Chondrocyte (in vitro differentiated cells): Measurements from ENCODE around the gene VSTM5. TPM values are rescaled to one million over a fixed set of nuclear protein-coding genes. Genes with fewer than 3 reads are reported as not detected.

Source experiments
- DNase-seq: peaks from one replicate; pipeline ENCODE4 v3.0.0; 2021; ENCODE audit warnings: mixed read lengths, low spot score
- H3K27ac Mint-ChIP-seq: one replicate; pipeline ENCODE4 v1.8.0; 2021; ENCODE audit warnings: mild to moderate bottlenecking, moderate library complexity, mixed read lengths; ENCODE audit not compliant: unreplicated experiment
- H3K27me3 Mint-ChIP-seq: 2 replicates; pipeline ENCODE4 v1.8.0; 2021; ENCODE audit warnings: low read depth, mixed read lengths
- H3K36me3 Mint-ChIP-seq: 2 replicates; pipeline ENCODE4 v1.8.0; 2021; ENCODE audit warnings: low read depth, mixed read lengths
- H3K4me1 Mint-ChIP-seq: 2 replicates; pipeline ENCODE4 v1.8.0; 2021; ENCODE audit warnings: low read depth, mild to moderate bottlenecking, mixed read lengths
- H3K4me3 Mint-ChIP-seq: one replicate; pipeline ENCODE4 v1.8.0; 2021; ENCODE audit warnings: mild to moderate bottlenecking, moderate library complexity, mixed read lengths; ENCODE audit not compliant: unreplicated experiment
- H3K9me3 Mint-ChIP-seq: 2 replicates; pipeline ENCODE4 v1.8.0; 2021; ENCODE audit warnings: low read depth, mixed read lengths
- total RNA-seq: library from RNA; stranded (reverse); gene quantifications from 3 replicates; pipeline ENCODE4 v1.2.1, GENCODE V29; 2021
- TF ChIP-seq, protein P1 (sequence below): fragments of 200-600 bp; sonication (generic); IDR thresholded peaks from 2 replicates; pipeline ENCODE4 v1.5.0; 2021; ENCODE audit warnings: antibody characterized with exemption, mild to moderate bottlenecking, moderate library complexity

VSTM5 gene
- total RNA-seq, 1 donor from 2014 or later = not detected

DNA sequence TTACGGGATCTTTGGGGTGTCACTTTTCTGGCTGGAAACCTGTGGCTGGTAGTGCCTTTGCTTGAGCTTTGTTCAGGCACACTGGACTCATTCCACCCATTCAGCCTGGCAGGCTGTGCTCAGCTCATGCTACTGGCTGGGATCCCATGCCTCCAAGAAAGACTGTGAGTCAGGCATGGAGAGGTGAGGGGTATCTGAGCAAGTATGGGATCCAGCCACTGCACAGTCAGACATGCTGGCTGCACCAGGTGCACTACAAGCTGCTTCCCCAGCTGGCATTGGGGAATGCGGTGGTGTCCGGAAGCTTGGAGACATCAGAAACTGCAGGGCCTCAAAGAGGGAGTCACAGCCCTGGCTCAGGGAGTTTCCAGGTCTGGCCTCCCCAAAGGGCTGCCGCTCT is 78.3 kb downstream of the VSTM5 start:
- Mint-ChIP-seq H3K27me3 (no peaks in the 10 kb centered on the region), H3K9me3 (no peaks in the 10 kb centered on the region), H3K4me1 (no peaks in the 10 kb centered on the region), H3K27ac (no peak overlapping the region), H3K4me3 (no peak overlapping the region), H3K36me3 (no peaks in the 10 kb centered on the region)
- TF ChIP-seq, protein P1, sequence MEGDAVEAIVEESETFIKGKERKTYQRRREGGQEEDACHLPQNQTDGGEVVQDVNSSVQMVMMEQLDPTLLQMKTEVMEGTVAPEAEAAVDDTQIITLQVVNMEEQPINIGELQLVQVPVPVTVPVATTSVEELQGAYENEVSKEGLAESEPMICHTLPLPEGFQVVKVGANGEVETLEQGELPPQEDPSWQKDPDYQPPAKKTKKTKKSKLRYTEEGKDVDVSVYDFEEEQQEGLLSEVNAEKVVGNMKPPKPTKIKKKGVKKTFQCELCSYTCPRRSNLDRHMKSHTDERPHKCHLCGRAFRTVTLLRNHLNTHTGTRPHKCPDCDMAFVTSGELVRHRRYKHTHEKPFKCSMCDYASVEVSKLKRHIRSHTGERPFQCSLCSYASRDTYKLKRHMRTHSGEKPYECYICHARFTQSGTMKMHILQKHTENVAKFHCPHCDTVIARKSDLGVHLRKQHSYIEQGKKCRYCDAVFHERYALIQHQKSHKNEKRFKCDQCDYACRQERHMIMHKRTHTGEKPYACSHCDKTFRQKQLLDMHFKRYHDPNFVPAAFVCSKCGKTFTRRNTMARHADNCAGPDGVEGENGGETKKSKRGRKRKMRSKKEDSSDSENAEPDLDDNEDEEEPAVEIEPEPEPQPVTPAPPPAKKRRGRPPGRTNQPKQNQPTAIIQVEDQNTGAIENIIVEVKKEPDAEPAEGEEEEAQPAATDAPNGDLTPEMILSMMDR = no peak
- no peak for DNase-seq

DNA sequence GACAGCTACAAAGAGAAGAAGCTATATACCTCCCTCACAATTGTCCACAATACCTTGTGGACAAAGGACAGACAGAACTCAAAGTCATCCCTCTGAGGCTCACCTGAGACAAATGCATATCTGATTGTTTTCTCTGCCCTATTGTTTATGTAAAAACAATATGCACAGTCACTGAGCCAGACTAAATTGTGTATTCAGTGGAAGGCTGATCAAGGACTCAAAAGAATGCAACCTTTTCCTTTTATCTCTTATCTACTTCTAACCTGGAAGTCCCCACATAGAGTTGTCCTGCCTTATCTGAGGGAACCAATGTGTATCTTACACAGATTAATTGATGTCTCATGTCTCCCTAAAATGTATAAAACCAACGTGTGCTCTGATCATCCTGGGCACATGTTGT is 80.3 kb downstream of the VSTM5 start:
- TF ChIP-seq, protein P1 = no peak
- no peaks in the 10 kb centered on the region for H3K4me1 Mint-ChIP-seq
- H3K27ac Mint-ChIP-seq = no peak overlapping the region
- peaks cover 2% of the 10 kb centered on the region for H3K36me3 Mint-ChIP-seq
- H3K4me3 Mint-ChIP-seq = no peak overlapping the region
- no peak for DNase-seq
- H3K9me3 Mint-ChIP-seq = no peaks in the 10 kb centered on the region
- H3K27me3 Mint-ChIP-seq = no peaks in the 10 kb centered on the region

Other genes starting within 250 kb of the VSTM5 start
- 11.1 to 15.3 TPM (median 11.3 TPM) in 3 replicates for gene CEP295, start 188.9 kb downstream of the VSTM5 start, total RNA-seq
- gene TAF1D, start 109.1 kb downstream of the VSTM5 start, total RNA-seq = 83.8 to 85.7 TPM (median 84.5 TPM) in 3 replicates
- 11.6 to 20.5 TPM (median 13.3 TPM) in 3 replicates for gene C11orf54, start 108.9 kb downstream of the VSTM5 start, total RNA-seq
- 23.2 to 28.1 TPM (median 27.7 TPM) in 3 replicates for gene MED17, start 66.3 kb downstream of the VSTM5 start, total RNA-seq
- gene HEPHL1, start 170.7 kb upstream of the VSTM5 start, total RNA-seq = not detected in 3 replicates